Fibroblast of skin of left quadriceps (primary cell): ENCODE measurements around the gene NDUFAF3.
A peak's percentile ranks its signal among the peaks of the same experiment; 100 is the strongest.

Experiments used
- DNase-seq, 2 experiments: peaks; one replicate each; pipeline ENCODE4 v3.0.0-alpha.2; 2013; ENCODE audit warnings: low read depth in 2 of 2

The NDUFAF3 gene

GRCh38 chr3:49021813-49022687 is at the start of gene NDUFAF3:
NDUFAF3 (plus strand) TSS chr3:49022121; CDS start chr3:49022145, 24 bp downstream.
- DNase-seq = peak; percentile 69 to 76

GRCh38 chr3:48974076-48974864 is 47.7 kb upstream of the NDUFAF3 start:
- DNase-seq = no peak

- no peak for DNase-seq
These were observed 42.5 kb upstream of the NDUFAF3 start for GRCh38 chr3:48979451-48979850.

- no peak for DNase-seq
These were observed 41.6 kb upstream of the NDUFAF3 start for GRCh38 chr3:48980295-48980694.

GRCh38 chr3:48982016-48982415 is 39.9 kb upstream of the NDUFAF3 start:
- no peak for DNase-seq

GRCh38 chr3:48982686-48983085 is 39.2 kb upstream of the NDUFAF3 start:
- DNase-seq = no peak

- no peak for DNase-seq
These were observed 38.8 kb upstream of the NDUFAF3 start for GRCh38 chr3:48983096-48983495.

GRCh38 chr3:48984663-48985062 is 37.3 kb upstream of the NDUFAF3 start:
- no peak for DNase-seq

- no peak for DNase-seq
These were observed 36.0 kb upstream of the NDUFAF3 start for GRCh38 chr3:48985831-48986376.

GRCh38 chr3:48989126-48989795 is 32.7 kb upstream of the NDUFAF3 start:
- DNase-seq = no peak

GRCh38 chr3:48989796-48990635 is 31.9 kb upstream of the NDUFAF3 start, which contains the start of gene P4HTM:
P4HTM (plus strand) TSS chr3:48990241; CDS start chr3:48990257, 16 bp downstream.
- peak; percentile 86 to 87 for DNase-seq

- no peak for DNase-seq
These were observed 31.1 kb upstream of the NDUFAF3 start for GRCh38 chr3:48990636-48991469.

- DNase-seq = no peak
These were observed 29.9 kb upstream of the NDUFAF3 start for GRCh38 chr3:48991851-48992545.

GRCh38 chr3:48993834-48994233 is 28.1 kb upstream of the NDUFAF3 start:
- no peak for DNase-seq

GRCh38 chr3:48996640-48997039 is 25.3 kb upstream of the NDUFAF3 start:
- DNase-seq = no peak

GRCh38 chr3:48997102-48997635 is 24.8 kb upstream of the NDUFAF3 start:
- DNase-seq = no peak

- DNase-seq = no peak
These were observed 23.9 kb upstream of the NDUFAF3 start for GRCh38 chr3:48997714-48998637.
